SK-N-SH treated with all-trans-retinoic acid at 6 μM for 48 hours (cell line): ENCODE data around the gene RPS23.

Experiments used
- ATAC-seq: fragments of 200-7000 bp; cut with Tn5 transposase; 3 replicates; pipeline ENCODE4 v1.9.1; 2020; ENCODE audit warnings: mild to moderate bottlenecking, moderate library complexity
- ARNTL ChIP-seq: fragments of 450-650 bp; formaldehyde crosslinking; IDR thresholded peaks from 2 replicates; pipeline ENCODE4 v1.5.0; 2020; ENCODE audit warnings: low read depth, mild to moderate bottlenecking, moderate library complexity, borderline replicate concordance
- BACH2 ChIP-seq: fragments of 250-450 bp; sonication (Bioruptor Pico); IDR thresholded peaks from 2 replicates; pipeline ENCODE4 v1.9.0; 2021; ENCODE audit warnings: mild to moderate bottlenecking, borderline replicate concordance
- CSDC2 ChIP-seq: fragments of 250-450 bp; sonication (Bioruptor Pico); IDR thresholded peaks from 2 replicates; pipeline ENCODE4 v1.5.0; 2020; ENCODE audit warnings: mild to moderate bottlenecking, moderate library complexity
- ESRRG ChIP-seq: fragments of 250-450 bp; sonication (Bioruptor Pico); IDR thresholded peaks from 2 replicates; pipeline ENCODE4 v1.6.1; 2021; ENCODE audit warnings: mild to moderate bottlenecking
- ISL1 ChIP-seq: fragments of 250-450 bp; sonication (Bioruptor Pico); IDR thresholded peaks from 2 replicates; pipeline ENCODE4 v2.1.2; 2022; ENCODE audit warnings: mild to moderate bottlenecking, moderate library complexity
- OSR1 ChIP-seq: fragments of 250-450 bp; sonication (Bioruptor Pico); IDR thresholded peaks from 2 replicates; pipeline ENCODE4 v1.8.0; 2022; ENCODE audit warnings: moderate library complexity, mild to moderate bottlenecking, inconsistent platforms
- PATZ1 ChIP-seq: fragments of 250-450 bp; sonication (Bioruptor Pico); IDR thresholded peaks from 2 replicates; pipeline ENCODE4 v1.8.0; 2020; ENCODE audit warnings: mild to moderate bottlenecking, moderate library complexity, borderline replicate concordance
- POU6F1 ChIP-seq: fragments of 250-450 bp; sonication (Bioruptor Pico); IDR thresholded peaks from 2 replicates; pipeline ENCODE4 v1.8.0; 2021; ENCODE audit warnings: low read depth, mild to moderate bottlenecking, moderate library complexity, borderline replicate concordance
- SNAI2 ChIP-seq: fragments of 250-450 bp; sonication (Bioruptor Pico); IDR thresholded peaks from 2 replicates; pipeline ENCODE4 v1.5.0; 2020; ENCODE audit warnings: mild to moderate bottlenecking, moderate library complexity
- TCF4 ChIP-seq: fragments of 250-450 bp; sonication (Bioruptor Pico); IDR thresholded peaks from 2 replicates; pipeline ENCODE4 v1.8.0; 2021; ENCODE audit warnings: mild to moderate bottlenecking, moderate library complexity, borderline replicate concordance
- TOX ChIP-seq: fragments of 250-450 bp; sonication (Bioruptor Pico); IDR thresholded peaks from 2 replicates; pipeline ENCODE4 v1.8.0; 2021; ENCODE audit warnings: mild to moderate bottlenecking, moderate library complexity, borderline replicate concordance
- ZFP3 ChIP-seq: fragments of 250-450 bp; sonication (Bioruptor Pico); IDR thresholded peaks from 2 replicates; pipeline ENCODE4 v1.5.0; 2020; ENCODE audit warnings: mild to moderate bottlenecking, moderate library complexity
- ZFP30 ChIP-seq: fragments of 450-650 bp; formaldehyde crosslinking; IDR thresholded peaks from 2 replicates; pipeline ENCODE4 v1.5.0; 2022; ENCODE audit warnings: mild to moderate bottlenecking, moderate library complexity
- ZNF565 ChIP-seq: fragments of 450-650 bp; formaldehyde crosslinking; conservative IDR thresholded peaks from 2 replicates; pipeline ENCODE4 v1.5.0; 2020; ENCODE audit warnings: low read depth, mild to moderate bottlenecking, moderate library complexity
- ZNF70 ChIP-seq: fragments of 450-650 bp; formaldehyde crosslinking; IDR thresholded peaks from 2 replicates; pipeline ENCODE4 v1.5.0; 2020; ENCODE audit warnings: mild to moderate bottlenecking, moderate library complexity
- TF ChIP-seq, protein P1 (sequence below): fragments of 250-450 bp; sonication (Bioruptor Pico); IDR thresholded peaks from 2 replicates; pipeline ENCODE4 v1.5.0; 2020; ENCODE audit warnings: mild to moderate bottlenecking, moderate library complexity

RPS23 gene

DNA sequence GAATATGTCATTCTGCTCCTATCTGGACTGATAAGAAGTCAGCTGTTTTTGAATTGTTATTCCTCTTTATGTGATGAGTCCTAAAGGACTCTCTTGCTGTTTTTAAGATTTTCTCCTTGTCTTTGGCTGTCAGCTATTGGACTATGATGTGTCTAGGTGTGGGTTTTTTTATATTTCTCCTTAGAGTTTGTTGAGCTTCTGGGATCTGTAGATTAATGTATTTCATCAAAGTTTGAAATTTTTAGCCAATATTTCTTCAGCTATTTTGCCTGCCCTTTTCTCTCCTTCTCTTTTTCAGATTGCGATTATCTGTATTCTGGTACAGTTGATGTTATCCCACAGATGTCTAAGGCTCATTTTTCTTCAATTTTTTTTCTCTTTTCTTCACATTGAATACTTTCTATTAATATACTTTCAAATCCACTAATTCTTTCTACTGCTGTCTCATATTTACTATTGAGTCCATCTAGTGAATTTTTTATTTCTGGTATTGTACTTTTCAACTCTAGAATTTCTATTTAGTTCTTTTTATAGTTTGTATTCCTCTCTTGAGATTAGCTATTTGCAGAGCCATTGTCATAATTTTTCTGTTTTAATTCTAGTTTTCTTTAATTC lies 31.1 kb downstream of the RPS23 start:
- TF ChIP-seq POU6F1 (CRISPR knock-in tag) (no peak), PATZ1 (CRISPR knock-in tag) (no peak), ZFP30 (CRISPR knock-in tag) (peak; percentile 74)
- TF ChIP-seq, all 23 proteins: peak for 1
- no peak for ATAC-seq

- TF ChIP-seq TCF4 (CRISPR knock-in tag) (no peak), ISL1 (CRISPR knock-in tag) (no peak), POU6F1 (CRISPR knock-in tag) (no peak), ESRRG (CRISPR knock-in tag) (no peak), OSR1 (CRISPR knock-in tag) (no peak), ZFP3 (CRISPR knock-in tag) (no peak), SNAI2 (CRISPR knock-in tag) (no peak), TOX (CRISPR knock-in tag) (no peak), ZNF565 (CRISPR knock-in tag) (no peak), BACH2 (CRISPR knock-in tag) (no peak)
- no peak for ATAC-seq
Measured at GRCh38 chr5:82244854-82245635, 33.1 kb downstream of the RPS23 start.

DNA sequence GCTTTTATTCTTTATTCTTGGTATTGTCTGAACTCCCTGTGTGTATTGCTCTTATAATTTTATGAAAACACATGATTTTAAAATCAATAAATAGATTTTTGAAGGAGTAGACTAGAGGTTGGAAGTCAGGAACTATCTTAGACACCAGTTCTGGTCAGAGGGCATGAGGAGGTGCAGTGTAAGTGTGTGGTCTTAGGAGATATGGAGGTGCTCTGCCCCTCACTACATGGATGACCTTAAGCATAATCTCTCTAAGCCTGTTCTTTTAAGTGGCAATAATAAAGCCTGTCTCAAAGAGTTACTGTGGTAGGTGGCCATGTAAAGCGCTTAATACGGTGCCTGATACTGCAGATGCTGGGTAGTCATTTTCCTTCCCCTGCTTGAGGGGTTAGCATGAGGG lies 34.0 kb downstream of the RPS23 start:
- ATAC-seq = no peak
- TF ChIP-seq OSR1 (CRISPR knock-in tag) (no peak), CSDC2 (CRISPR knock-in tag) (no peak)
- TF ChIP-seq, all 23 proteins: peak for 0

GRCh38 chr5:82234885-82235284 lies 43.3 kb downstream of the RPS23 start:
- ATAC-seq = no peak

More at GRCh38 chr5:82234885-82235284, 43.3 kb downstream of the RPS23 start:
- TF ChIP-seq BACH2 (CRISPR knock-in tag) = no peak
- TF ChIP-seq ZNF565 (CRISPR knock-in tag) = no peak
- TF ChIP-seq ZNF70 (CRISPR knock-in tag) = no peak
- TF ChIP-seq, protein P1, sequence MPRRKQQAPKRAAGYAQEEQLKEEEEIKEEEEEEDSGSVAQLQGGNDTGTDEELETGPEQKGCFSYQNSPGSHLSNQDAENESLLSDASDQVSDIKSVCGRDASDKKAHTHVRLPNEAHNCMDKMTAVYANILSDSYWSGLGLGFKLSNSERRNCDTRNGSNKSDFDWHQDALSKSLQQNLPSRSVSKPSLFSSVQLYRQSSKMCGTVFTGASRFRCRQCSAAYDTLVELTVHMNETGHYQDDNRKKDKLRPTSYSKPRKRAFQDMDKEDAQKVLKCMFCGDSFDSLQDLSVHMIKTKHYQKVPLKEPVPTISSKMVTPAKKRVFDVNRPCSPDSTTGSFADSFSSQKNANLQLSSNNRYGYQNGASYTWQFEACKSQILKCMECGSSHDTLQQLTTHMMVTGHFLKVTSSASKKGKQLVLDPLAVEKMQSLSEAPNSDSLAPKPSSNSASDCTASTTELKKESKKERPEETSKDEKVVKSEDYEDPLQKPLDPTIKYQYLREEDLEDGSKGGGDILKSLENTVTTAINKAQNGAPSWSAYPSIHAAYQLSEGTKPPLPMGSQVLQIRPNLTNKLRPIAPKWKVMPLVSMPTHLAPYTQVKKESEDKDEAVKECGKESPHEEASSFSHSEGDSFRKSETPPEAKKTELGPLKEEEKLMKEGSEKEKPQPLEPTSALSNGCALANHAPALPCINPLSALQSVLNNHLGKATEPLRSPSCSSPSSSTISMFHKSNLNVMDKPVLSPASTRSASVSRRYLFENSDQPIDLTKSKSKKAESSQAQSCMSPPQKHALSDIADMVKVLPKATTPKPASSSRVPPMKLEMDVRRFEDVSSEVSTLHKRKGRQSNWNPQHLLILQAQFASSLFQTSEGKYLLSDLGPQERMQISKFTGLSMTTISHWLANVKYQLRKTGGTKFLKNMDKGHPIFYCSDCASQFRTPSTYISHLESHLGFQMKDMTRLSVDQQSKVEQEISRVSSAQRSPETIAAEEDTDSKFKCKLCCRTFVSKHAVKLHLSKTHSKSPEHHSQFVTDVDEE (CRISPR knock-in tag) = no peak
- TF ChIP-seq ESRRG (CRISPR knock-in tag) = no peak
- no peak for TF ChIP-seq SNAI2 (CRISPR knock-in tag)
- no peak for TF ChIP-seq ZFP3 (CRISPR knock-in tag)
- TF ChIP-seq PATZ1 (CRISPR knock-in tag) = no peak
- TF ChIP-seq ZFP30 (CRISPR knock-in tag) = no peak
- TF ChIP-seq ARNTL (CRISPR knock-in tag) = no peak
- no peak for TF ChIP-seq TOX (CRISPR knock-in tag)
- no peak for TF ChIP-seq POU6F1 (CRISPR knock-in tag)
